NCI-H510A (cell line): ENCODE results near the gene IRF2BP2.

Experiments used
- DNase-seq: peaks from one replicate; lab custom pipeline; 2025; lab: John Stamatoyannopoulos, UW

IRF2BP2 gene

GRCh38 chr1:234583755-234584419, 26.1 kb downstream of the IRF2BP2 start:
- DNase-seq = no peak

DNA sequence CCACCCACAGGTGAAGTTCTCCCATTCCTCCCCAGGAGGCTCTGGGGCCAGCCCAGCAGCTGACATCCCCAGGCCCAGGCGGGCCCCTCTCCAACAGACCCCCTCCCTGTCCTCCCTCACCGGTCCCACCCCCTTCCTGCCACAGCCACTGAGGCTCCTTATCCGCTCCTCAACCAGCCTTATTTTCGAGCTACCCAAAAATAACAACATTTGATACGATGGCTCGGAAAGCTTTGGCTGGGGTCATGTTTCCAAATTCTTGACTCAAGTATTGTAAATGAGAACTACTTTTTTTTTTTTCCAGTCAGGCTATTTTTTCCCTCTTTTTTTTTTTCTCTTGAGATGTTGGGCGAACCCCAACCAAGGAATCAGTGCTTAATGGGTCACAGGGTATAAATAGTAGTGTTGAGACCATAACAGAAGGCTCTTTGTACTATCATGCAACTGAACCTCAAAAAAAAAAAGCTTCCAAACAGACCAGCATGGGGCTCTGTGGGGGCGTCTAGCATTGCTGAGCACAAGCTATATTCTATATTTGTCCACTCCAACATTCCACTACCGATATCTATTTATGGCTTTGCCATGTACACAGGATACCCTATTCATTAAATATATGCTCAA, 27.2 kb downstream of the IRF2BP2 start:
- no peak for DNase-seq

- no peak for DNase-seq
These were observed 27.8 kb downstream of the IRF2BP2 start for GRCh38 chr1:234582186-234582585.

GRCh38 chr1:234581063-234581714, 28.8 kb downstream of the IRF2BP2 start:
- DNase-seq = no peak

DNA sequence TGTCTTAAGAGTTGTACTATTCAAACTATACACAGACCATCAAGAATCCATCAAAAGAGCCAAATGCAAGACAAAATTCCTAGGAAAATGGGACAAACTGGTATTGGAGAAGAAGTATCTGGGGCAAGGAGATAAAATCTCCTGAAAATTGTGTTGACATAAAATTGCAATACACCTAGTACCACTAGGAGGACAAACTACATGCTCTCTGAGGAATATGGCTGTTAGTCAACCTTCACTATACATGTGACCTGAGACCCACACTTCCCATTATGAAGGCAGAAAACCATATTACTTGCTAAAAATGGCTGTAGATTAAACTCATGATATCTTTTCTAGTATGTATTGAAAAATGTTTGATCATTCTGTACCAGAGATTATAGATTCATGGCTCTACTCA, 30.0 kb downstream of the IRF2BP2 start:
- no peak for DNase-seq

DNA sequence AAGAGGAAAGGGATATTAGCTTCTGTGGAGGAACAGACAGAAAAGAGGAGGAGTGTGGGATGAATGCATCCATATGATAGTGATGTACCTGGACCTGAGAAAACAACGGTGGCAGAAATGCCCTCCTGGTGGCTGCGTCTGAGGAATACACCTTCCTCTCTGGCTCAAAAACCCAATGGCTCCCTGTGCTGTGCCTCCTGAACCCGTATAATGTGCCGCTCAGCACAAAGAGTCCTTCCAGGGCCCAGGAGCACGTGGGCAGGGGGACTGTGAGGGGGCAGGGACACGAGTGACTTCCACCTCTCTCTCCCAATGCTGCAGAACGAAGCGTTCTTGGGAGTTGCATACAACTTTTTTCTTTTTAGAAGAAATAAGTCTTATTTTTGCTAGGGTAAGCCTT, 31.2 kb downstream of the IRF2BP2 start:
- DNase-seq = no peak

DNA sequence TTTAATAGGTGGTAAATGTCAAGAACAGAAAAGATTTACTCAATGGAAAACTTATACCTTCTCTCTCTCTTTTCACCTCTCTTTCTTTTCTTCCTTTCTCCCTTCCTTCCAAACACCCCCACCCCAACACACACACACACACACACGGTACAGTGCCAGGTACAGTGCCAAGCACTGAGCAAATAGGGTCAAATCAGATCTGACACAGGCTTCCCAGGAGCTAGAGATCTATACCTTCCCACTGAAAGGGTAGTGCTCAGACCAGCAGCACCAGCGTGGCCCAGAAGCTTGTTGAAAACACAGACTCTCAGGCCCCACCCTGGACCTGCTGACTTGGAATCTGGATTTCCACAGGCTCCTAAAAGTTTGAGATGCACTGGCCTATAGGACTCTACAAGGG, 31.9 kb downstream of the IRF2BP2 start:
- no peak for DNase-seq

DNA sequence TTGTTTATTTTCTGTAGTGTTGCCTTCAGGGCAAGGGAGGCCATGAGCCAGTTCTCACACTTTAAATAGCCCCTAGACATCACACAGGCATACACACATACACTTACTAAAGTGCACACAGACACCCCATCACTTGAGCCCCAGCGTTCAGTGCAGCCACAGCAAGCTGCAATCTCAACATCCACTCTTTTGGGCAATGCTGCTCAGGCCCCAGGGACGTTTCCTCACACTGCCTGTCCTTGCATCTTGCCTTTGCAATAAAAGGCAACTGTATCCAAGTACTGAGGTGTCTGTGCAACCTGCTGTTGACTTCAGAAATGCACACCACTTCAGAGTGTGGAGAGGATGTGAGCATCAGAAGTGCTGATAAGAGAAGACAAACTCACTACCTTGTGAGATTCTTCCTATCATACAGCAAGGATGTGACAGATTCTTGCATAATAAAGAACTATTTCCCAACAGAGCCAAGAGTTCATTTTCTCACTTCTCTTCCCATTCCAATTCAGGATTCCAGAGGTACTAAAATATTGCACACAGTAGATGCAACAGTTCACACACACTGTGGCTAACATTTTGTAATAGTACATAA, 36.2 kb downstream of the IRF2BP2 start:
- no peak for DNase-seq

- DNase-seq = no peak
These were observed 37.0 kb downstream of the IRF2BP2 start for GRCh38 chr1:234572966-234573365.

DNA sequence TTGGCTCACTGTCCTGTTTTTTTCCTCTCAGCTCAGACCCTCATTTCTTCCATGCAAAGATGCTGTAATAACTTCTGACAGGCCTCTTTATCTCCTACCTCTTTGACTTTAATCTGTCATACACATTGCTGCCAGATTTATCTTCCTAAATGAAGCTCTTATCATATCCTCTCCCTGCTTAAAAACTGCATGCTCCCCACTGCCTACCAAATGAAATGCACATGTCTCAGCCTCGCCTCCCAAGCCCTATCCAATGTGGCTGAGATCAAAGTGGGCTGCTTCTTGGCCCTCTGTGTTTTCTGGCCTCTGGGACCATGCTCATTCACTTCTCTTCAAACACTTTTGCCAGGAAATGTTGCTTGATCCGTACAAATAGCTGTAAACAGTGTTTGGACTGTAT, 38.3 kb downstream of the IRF2BP2 start:
- no peak for DNase-seq

- no peak for DNase-seq
These were observed 39.5 kb downstream of the IRF2BP2 start for GRCh38 chr1:234570329-234571120.

DNA sequence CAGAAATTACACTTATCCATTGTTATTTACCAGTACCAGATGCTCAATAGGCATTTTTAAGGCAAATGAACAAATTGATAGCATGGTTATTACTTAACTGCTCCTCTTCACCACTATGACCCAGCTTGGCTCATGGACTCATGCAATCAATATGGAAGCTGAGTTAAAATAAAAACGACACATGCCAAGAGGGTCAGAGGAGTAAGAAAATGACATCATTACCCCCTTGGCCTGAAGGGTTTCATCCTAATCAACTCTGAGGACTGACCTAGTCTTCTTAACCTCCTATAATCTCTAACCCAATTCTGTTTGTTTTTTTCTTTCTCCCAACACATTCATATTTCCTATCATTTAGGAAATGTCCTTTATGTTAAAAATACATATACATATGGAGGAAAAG, 41.6 kb downstream of the IRF2BP2 start:
- DNase-seq = no peak

GRCh38 chr1:234565132-234565531, 44.8 kb downstream of the IRF2BP2 start:
- no peak for DNase-seq

- no peak for DNase-seq
These were observed 45.6 kb downstream of the IRF2BP2 start for GRCh38 chr1:234564035-234565029.

DNA sequence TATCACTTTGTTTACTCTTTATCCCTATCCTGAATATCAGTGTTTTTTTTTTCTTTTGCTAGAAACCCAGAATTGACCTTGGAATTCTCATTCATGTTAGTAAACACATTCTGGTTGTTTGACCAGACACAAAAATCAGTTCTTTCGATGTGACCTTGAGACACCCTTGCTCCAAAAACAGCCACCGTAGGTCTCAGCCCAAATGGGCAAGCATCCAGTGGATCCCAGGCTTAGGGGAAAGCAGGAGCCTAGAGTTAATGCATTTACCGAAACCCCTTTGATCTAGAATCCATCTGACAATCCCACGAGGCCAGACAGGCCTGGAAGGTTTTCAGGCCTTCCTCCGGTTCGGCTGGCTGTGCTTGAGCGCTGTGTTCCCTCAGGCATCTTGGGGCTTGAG, 47.6 kb downstream of the IRF2BP2 start:
- DNase-seq = no peak

- DNase-seq = no peak
These were observed 48.7 kb downstream of the IRF2BP2 start for GRCh38 chr1:234561319-234561718.

- DNase-seq = no peak
These were observed 49.9 kb downstream of the IRF2BP2 start for GRCh38 chr1:234559902-234560676.

- DNase-seq = peak; percentile 60
These were observed 50.7 kb downstream of the IRF2BP2 start for GRCh38 chr1:234559152-234559901.

DNA sequence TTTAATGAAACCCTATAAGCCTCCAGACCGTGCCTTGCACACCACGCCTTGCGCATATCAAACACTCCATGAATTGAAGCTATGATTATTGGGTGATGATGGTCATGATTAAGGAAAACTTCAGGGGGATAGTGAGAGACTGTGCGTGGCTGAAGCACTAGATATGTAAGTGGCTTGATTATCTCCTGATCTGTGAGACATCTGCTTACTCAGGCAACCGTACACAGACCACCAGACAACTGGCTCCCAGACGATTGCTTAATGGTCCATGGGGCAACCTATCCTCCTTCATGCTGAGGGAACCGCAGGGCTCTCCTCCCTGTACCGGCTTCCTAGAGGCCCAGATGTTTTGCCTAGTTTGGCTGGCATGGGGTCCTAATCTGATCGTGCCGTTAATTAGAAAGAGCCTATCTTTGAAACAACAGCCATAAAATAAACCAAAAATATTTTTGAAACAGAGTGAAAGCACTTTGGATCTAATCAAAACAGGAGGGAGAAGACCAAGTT, 51.6 kb downstream of the IRF2BP2 start:
- no peak for DNase-seq
